Mesendoderm (in vitro differentiated cells): Measurements from ENCODE around the gene MAD1L1.

Experiments
- DNase-seq: peaks from one replicate; pipeline ENCODE4 v3.0.0; 2013
- H2AK5ac ChIP-seq: 2 replicates; pipeline ENCODE4 v1.6.1; 2013; ENCODE audit warnings: low read length, inconsistent platforms
- H2BK120ac ChIP-seq: 2 replicates; pipeline ENCODE4 v1.6.1; 2013; ENCODE audit warnings: low read depth, mild to moderate bottlenecking, low read length, moderate library complexity, mixed read lengths
- H2BK15ac ChIP-seq: replicated peaks from 2 replicates; pipeline ENCODE4 v1.6.1; 2013; ENCODE audit warnings: low read depth, mild to moderate bottlenecking, moderate library complexity
- H2BK5ac ChIP-seq: 2 replicates; pipeline ENCODE4 v1.6.1; 2013; ENCODE audit warnings: low read length, inconsistent platforms
- H3K18ac ChIP-seq: 2 replicates; pipeline ENCODE4 v1.6.1; 2013; ENCODE audit warnings: mild to moderate bottlenecking, low read length, mixed read lengths
- H3K23ac ChIP-seq: one replicate; pipeline ENCODE4 v1.6.1; 2013; ENCODE audit warnings: low read length
- H3K27ac ChIP-seq: 2 replicates; pipeline ENCODE4 v1.5.1; 2013; ENCODE audit warnings: low read depth, mild to moderate bottlenecking, inconsistent platforms, low read length, moderate library complexity
- H3K27me3 ChIP-seq: 2 replicates; pipeline ENCODE4 v1.6.1; 2013; ENCODE audit warnings: low read length, control low read depth, mild to moderate bottlenecking, inconsistent platforms; ENCODE audit not compliant: insufficient read depth, poor library complexity
- H3K36me3 ChIP-seq: 2 replicates; pipeline ENCODE4 v1.6.1; 2013; ENCODE audit warnings: low read length, inconsistent platforms; ENCODE audit not compliant: control insufficient read depth, insufficient read depth
- H3K4ac ChIP-seq: one replicate; pipeline ENCODE4 v1.6.1; 2013; ENCODE audit warnings: low read depth, mild to moderate bottlenecking, low read length, moderate library complexity
- H3K4me1 ChIP-seq: 2 replicates; pipeline ENCODE4 v1.6.1; 2013; ENCODE audit warnings: low read depth, low read length, inconsistent platforms; ENCODE audit not compliant: control insufficient read depth
- H3K4me2 ChIP-seq: 2 replicates; pipeline ENCODE4 v1.6.1; 2013; ENCODE audit warnings: low read length
- H3K4me3 ChIP-seq: 2 replicates; pipeline ENCODE4 v1.5.1; 2013; ENCODE audit warnings: mild to moderate bottlenecking, low read length
- H3K56ac ChIP-seq: one replicate; pipeline ENCODE4 v1.6.1; 2013; ENCODE audit warnings: low read length
- H3K79me1 ChIP-seq: 2 replicates; pipeline ENCODE4 v1.6.1; 2013; ENCODE audit warnings: low read length, inconsistent platforms
- H3K79me2 ChIP-seq: 2 replicates; pipeline ENCODE4 v1.6.1; 2013; ENCODE audit warnings: mild to moderate bottlenecking, low read length; ENCODE audit not compliant: control insufficient read depth, insufficient read depth
- H3K9ac ChIP-seq: 2 replicates; pipeline ENCODE4 v1.6.1; 2013; ENCODE audit warnings: low read length, inconsistent platforms
- H4K5ac ChIP-seq: one replicate; pipeline ENCODE4 v1.6.1; 2013; ENCODE audit warnings: low read length
- H4K8ac ChIP-seq: one replicate; pipeline ENCODE4 v1.6.1; 2013; ENCODE audit warnings: low read depth, mild to moderate bottlenecking, control low read depth, low read length, moderate library complexity
- WGBS: extraction: QIAGEN DNeasy Blood & Tissue Kit; methylation state at CpG from one replicate; pipeline ENCODE4 v1.1.7; 2013; ENCODE audit warnings: low lambda C conversion rate, missing lambda C conversion rate; ENCODE audit not compliant: insufficient coverage; ENCODE audit errors: extremely low coverage; 5-methylcytosine and 5-hydroxymethylcytosine counted together

The MAD1L1 gene

GRCh38 chr7:2082139-2082998 is 150.4 kb downstream of the MAD1L1 start:
- no peak overlapping the region for H4K5ac ChIP-seq
- H2BK120ac ChIP-seq, result no peak overlapping the region
- H3K56ac ChIP-seq, result no peak overlapping the region
- H4K8ac ChIP-seq, result no peak overlapping the region
- H3K27me3 ChIP-seq, result no peaks in the 10 kb centered on the region
- no peak overlapping the region for H3K4me2 ChIP-seq
- no peak overlapping the region for H3K9ac ChIP-seq
- H3K79me1 ChIP-seq, result no peaks in the 10 kb centered on the region
- H3K4ac ChIP-seq, result no peak overlapping the region
- no peak overlapping the region for H3K4me3 ChIP-seq
- H3K4me1 ChIP-seq, result no peaks in the 10 kb centered on the region
- H2BK5ac ChIP-seq, result no peak overlapping the region
- no peak overlapping the region for H2AK5ac ChIP-seq
- H2BK15ac ChIP-seq, result no peak overlapping the region
- H3K79me2 ChIP-seq, result no peaks in the 10 kb centered on the region
- H3K18ac ChIP-seq, result no peak overlapping the region
- no peaks in the 10 kb centered on the region for H3K36me3 ChIP-seq
- DNase-seq, result no peak
- no peak overlapping the region for H3K23ac ChIP-seq
- H3K27ac ChIP-seq, result no peak overlapping the region
- WGBS, result no CpG with 5 or more reads among the region's 31 CpGs

GRCh38 chr7:2081526-2082135 is 151.1 kb downstream of the MAD1L1 start:
- H2BK120ac ChIP-seq, result no peak overlapping the region
- WGBS, result no CpG with 5 or more reads among the region's 24 CpGs
- no peak for DNase-seq
- no peak overlapping the region for H2AK5ac ChIP-seq
- no peak overlapping the region for H3K18ac ChIP-seq
- H3K4me2 ChIP-seq, result no peak overlapping the region
- no peak overlapping the region for H3K27ac ChIP-seq
- peaks cover under 1% of the 10 kb centered on the region for H3K79me1 ChIP-seq
- H3K4ac ChIP-seq, result no peak overlapping the region
- no peaks in the 10 kb centered on the region for H3K27me3 ChIP-seq
- H4K8ac ChIP-seq, result no peak overlapping the region
- H3K4me1 ChIP-seq, result no peaks in the 10 kb centered on the region
- H3K36me3 ChIP-seq, result no peaks in the 10 kb centered on the region
- no peak overlapping the region for H3K4me3 ChIP-seq
- no peak overlapping the region for H2BK5ac ChIP-seq
- H3K56ac ChIP-seq, result no peak overlapping the region
- no peak overlapping the region for H4K5ac ChIP-seq
- no peaks in the 10 kb centered on the region for H3K79me2 ChIP-seq
- no peak overlapping the region for H3K9ac ChIP-seq
- H3K23ac ChIP-seq, result no peak overlapping the region
- no peak overlapping the region for H2BK15ac ChIP-seq

- peaks cover 1% of the 10 kb centered on the region for H3K36me3 ChIP-seq
- H3K27me3 ChIP-seq, result no peaks in the 10 kb centered on the region
- no peak overlapping the region for H3K4me2 ChIP-seq
- no peak overlapping the region for H2BK15ac ChIP-seq
- H2BK120ac ChIP-seq, result no peak overlapping the region
- WGBS, result no CpG with 5 or more reads among the region's 14 CpGs
- H3K18ac ChIP-seq, result no peak overlapping the region
- no peaks in the 10 kb centered on the region for H3K4me1 ChIP-seq
- no peak overlapping the region for H3K9ac ChIP-seq
- H2AK5ac ChIP-seq, result no peak overlapping the region
- H4K8ac ChIP-seq, result no peak overlapping the region
- H3K23ac ChIP-seq, result no peak overlapping the region
- no peak overlapping the region for H3K27ac ChIP-seq
- no peak overlapping the region for H2BK5ac ChIP-seq
- H3K56ac ChIP-seq, result no peak overlapping the region
- H3K4ac ChIP-seq, result no peak overlapping the region
- H3K79me2 ChIP-seq, result no peaks in the 10 kb centered on the region
- H3K79me1 ChIP-seq, result peaks cover 2% of the 10 kb centered on the region
- no peak overlapping the region for H3K4me3 ChIP-seq
- DNase-seq, result no peak
- H4K5ac ChIP-seq, result no peak overlapping the region
Observed at GRCh38 chr7:2080477-2080876, 152.3 kb downstream of the MAD1L1 start.

GRCh38 chr7:2080060-2080387 is 152.7 kb downstream of the MAD1L1 start:
- Histone ChIP-seq H3K4me3 (no peak overlapping the region), H3K4ac (no peak overlapping the region), H3K18ac (no peak overlapping the region), H2BK120ac (no peak overlapping the region), H2BK5ac (no peak overlapping the region), H2AK5ac (no peak overlapping the region), H3K27ac (no peak overlapping the region), H2BK15ac (no peak overlapping the region), H3K23ac (no peak overlapping the region), H3K79me2 (no peaks in the 10 kb centered on the region), H3K4me1 (no peaks in the 10 kb centered on the region), H3K27me3 (no peaks in the 10 kb centered on the region), H3K9ac (no peak overlapping the region), H4K5ac (no peak overlapping the region), H3K56ac (no peak overlapping the region), H3K36me3 (peaks cover 1% of the 10 kb centered on the region), H4K8ac (no peak overlapping the region), H3K4me2 (no peak overlapping the region), H3K79me1 (peaks cover 2% of the 10 kb centered on the region)
- DNase-seq, result no peak
- WGBS, result no CpG with 5 or more reads among the region's 6 CpGs

GRCh38 chr7:2079332-2080059 is 153.2 kb downstream of the MAD1L1 start:
- DNase-seq, result no peak
- H3K79me1 ChIP-seq, result peaks cover 2% of the 10 kb centered on the region
- WGBS, result no CpG with 5 or more reads among the region's 22 CpGs

More at GRCh38 chr7:2079332-2080059, 153.2 kb downstream of the MAD1L1 start:
- no peaks in the 10 kb centered on the region for H3K27me3 ChIP-seq
- no peak overlapping the region for H3K56ac ChIP-seq
- no peaks in the 10 kb centered on the region for H3K4me1 ChIP-seq
- H3K23ac ChIP-seq, result no peak overlapping the region
- no peak overlapping the region for H3K9ac ChIP-seq
- no peak overlapping the region for H3K4me2 ChIP-seq
- no peak overlapping the region for H3K4ac ChIP-seq
- H4K8ac ChIP-seq, result no peak overlapping the region
- no peak overlapping the region for H2BK120ac ChIP-seq
- peaks cover 1% of the 10 kb centered on the region for H3K36me3 ChIP-seq
- no peak overlapping the region for H2BK15ac ChIP-seq
- H3K18ac ChIP-seq, result no peak overlapping the region
- H3K79me2 ChIP-seq, result no peaks in the 10 kb centered on the region
- no peak overlapping the region for H4K5ac ChIP-seq
- no peak overlapping the region for H3K27ac ChIP-seq
- H2AK5ac ChIP-seq, result no peak overlapping the region
- H3K4me3 ChIP-seq, result no peak overlapping the region
- no peak overlapping the region for H2BK5ac ChIP-seq
